ENCODE data around the gene COX19.
"Not testable (repeated sequence)": the region's sequence is repeated elsewhere in the genome, so short reads cannot be mapped to it uniquely, and the experiment has no call there.

COX19 gene

DNA sequence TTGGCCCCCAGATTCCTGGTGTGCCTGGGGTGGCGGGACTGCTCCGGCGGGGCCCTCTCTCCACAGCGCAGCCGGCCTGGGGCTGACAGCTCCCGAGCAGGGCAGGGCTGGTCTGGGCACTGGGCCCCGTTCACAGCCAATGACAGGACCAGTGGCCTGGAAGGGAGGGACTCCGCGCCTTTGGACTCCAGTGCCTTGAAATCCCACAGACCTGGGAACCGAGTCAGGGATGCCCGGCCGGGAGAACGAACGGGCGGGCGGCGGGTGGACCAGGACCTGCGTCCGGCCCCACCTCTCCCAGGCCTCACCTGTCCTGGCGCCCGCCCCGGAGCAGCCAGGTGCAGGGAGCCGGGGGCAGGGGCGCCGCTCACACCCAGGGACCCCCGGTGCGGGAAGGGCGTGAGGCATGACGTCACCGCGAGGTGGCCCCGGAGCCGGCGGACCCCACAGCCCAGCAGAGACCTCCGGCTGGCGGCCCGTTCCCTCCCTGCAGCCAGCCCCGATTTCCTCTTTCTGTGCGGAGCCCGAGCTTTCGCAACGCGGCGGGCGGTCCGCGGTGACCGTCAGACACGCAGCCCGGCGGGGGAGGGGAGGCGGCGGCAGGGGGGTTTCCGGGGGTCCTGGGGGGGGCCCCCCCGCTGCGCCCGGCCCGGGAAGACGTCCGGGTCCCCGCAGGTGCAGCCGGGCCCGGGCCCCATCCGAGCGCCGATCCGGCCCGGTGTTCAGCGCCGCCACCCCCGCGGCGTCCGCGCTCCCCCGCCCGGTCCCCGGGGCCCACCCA, 21.6 kb downstream of the COX19 start:
- H3K9me3 Mint-ChIP-seq: no peaks in the 10 kb centered on the region
- peak; percentile 62 for ATAC-seq
- peak overlapping the region; percentile 61 to 70 for H3K4me3 Mint-ChIP-seq
- H3K27me3 Mint-ChIP-seq: peaks cover 8% of the 10 kb centered on the region
- peaks cover 50% of the 10 kb centered on the region for H3K4me1 Mint-ChIP-seq
- peak overlapping the region in 1 of 2 donors; percentile 27 for H3K27ac Mint-ChIP-seq
- DNase-seq: peak in 1 of 2 donors; percentile 37

DNA sequence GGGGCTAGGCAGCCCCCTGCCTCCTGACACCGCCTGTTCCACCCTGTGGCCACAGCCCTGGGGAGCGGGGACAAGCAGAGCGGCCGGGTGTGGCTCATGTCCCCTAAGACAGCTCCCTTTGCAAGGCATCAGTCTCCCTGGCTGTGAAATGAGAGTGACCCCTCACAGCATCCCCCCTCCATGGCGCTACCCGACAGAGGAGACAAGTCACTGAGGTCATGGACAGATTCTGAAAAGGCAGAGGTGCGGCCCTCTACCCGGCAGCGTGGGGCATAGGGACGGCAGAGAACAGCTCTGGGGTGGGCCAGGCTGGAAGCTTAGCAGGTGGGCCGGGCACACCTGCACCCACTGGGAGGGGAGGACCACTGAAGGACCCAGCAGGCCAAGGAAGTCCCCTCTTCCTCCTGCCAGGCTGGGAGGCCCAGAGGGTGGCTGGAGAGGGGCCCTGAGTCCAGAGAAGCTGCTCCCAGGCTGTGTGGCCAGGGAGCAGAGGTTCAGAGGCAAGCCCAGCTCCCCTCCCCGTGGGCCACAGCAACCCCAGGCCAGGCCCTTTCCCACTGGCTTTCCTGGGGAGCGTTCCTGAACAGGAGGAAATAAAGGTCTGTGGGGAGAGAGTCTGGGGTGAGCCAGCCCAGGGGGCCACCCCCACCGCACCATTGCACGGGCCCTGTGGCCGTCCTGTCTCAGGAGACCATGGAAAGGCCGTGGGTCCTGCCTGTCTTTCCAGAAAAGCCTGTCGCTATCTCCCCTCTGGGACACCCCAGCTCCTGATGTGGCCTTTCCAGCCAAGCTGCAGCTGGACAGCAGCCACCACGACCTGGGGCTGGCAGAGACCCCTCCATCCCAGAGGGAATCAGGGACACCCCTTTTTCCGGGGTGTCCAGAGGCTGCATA, 22.6 kb downstream of the COX19 start:
- Mint-ChIP-seq H3K9me3 (no peaks in the 10 kb centered on the region), H3K4me3 (peak overlapping the region; percentile 39 to 70), H3K4me1 (peaks cover 54% of the 10 kb centered on the region), H3K27ac (peak overlapping the region; percentile 11 to 42), H3K27me3 (peaks cover 8% of the 10 kb centered on the region)
- ATAC-seq (no peak), DNase-seq (no peak)

DNA sequence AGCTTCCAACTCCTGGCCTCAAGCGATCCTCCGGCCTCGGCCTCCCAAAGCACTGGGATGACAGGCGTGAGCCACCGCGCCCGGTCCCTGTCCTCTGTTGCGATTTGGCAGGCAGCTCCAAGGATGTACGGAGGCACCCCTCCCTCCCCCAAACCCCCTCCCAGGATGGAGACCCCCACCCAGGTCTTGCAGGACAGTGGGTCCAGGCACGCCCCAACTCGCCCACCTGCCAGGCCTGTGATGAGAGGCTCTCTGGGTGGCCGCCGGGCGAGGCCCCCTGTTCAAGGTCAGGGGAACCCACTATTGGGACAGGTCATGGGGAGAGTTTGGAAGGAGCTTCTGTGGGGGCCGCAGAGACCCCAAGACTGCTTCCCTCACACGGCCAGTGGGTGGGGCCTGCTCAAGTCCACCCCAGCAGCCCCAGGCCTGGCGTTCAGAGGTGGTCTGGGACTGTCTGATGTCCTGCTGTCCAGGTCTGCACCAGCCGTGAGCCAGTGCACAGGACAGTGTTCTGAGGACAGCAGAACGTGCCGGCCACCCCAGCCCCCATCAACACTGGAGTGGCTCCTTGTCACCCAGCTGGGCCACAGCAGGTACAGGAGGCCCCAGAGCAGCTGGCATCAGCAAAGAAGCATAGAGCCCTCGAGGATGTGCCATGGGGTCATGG, 23.3 kb downstream of the COX19 start:
- Mint-ChIP-seq H3K9me3 (no peaks in the 10 kb centered on the region), H3K4me1 (peaks cover 60% of the 10 kb centered on the region), H3K27ac (peak overlapping the region in 1 of 2 donors; percentile 42), H3K4me3 (peak overlapping the region in 1 of 2 donors; percentile 58), H3K27me3 (peaks cover 8% of the 10 kb centered on the region)
- ATAC-seq: no peak
- no peak for DNase-seq

DNA sequence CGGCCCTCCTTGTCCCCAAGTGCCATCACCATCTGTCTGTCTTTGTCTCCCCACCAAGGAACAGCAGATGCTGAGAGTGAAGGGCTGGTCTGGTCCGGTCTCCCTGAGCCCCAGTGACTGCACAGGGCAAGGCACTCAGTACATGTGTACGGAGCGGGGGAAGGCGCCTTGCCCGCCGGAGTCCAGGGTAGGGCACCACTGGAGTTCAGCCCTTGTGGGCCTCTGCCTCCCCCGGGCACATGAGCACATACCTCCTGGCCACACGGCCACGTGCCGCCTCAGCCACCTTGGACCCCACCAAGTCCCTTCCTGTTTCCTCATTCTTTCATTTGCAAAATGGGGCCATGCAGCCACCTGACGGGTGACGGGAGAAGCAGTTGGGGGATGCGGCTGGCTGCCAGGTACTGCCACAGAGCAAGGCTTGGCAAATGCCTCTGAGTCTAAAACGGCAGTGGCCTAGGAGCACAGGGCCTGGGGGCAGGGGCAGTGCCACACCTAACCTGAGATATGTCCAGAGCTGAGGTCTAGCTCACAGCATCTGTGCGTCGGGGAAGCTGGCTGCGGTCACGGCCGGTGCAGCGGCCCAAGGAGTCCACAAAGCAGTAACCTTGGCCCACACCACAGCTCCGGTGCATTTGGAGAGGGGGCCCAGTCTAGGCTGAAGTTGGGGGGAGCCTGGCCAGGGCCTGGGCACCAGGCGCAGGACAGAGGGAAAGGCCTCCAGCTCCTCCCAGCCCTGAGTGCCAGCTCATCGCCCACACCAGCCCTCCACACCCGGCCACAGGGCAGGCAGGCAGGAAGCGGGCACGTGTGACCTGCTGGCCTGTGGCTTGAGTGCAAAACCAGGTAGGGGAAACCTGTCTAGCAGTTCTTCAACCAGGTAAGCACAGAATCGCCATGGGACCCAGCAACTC, 26.1 kb downstream of the COX19 start:
- Mint-ChIP-seq H3K9me3 (no peaks in the 10 kb centered on the region), H3K27me3 (no peaks in the 10 kb centered on the region), H3K4me1 (peaks cover 58% of the 10 kb centered on the region), H3K4me3 (no peak overlapping the region), H3K27ac (no peak overlapping the region)
- DNase-seq (no peak), ATAC-seq (no peak)

DNA sequence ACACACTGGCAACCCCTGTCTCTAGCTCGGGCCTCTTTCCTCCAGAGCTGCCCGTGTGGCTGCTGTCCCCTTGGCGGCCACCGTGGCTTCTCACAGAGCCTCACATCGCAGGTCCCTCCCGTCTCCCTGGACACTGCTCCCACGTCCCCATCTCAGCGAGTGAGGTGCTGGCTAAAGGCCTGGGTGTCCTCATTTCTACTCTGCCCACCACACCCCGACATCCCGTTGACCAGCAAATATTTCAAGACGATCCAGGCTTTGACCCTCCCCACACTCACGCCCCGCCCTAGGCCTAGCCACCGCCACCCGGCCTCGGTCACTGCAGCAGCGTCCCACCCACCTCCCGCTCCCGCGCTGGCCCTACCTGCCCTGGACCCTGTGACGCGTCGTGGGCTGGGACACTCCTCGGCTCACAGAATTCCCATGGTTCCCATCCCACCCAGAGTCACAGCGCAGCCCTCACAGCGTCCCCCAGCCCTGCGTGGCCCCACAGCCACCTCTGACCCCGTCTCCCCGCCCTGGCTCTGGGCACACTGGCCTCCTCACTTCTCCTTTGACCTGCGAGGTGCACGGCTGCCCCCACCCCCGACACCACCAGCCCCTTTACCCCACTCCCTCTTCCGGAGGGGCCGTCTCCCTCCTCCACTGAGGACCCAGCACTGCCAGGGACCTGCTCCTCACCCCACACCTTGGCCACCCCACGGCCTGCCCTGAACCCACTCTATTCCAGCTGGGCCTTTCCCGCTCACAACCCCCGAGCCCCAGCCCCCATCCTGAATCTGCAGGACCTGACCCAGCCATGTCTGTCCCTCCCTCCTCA, 27.7 kb downstream of the COX19 start:
- ATAC-seq: peak; percentile 32
- H3K27ac Mint-ChIP-seq: no peak overlapping the region
- peaks cover 51% of the 10 kb centered on the region for H3K4me1 Mint-ChIP-seq

DNA sequence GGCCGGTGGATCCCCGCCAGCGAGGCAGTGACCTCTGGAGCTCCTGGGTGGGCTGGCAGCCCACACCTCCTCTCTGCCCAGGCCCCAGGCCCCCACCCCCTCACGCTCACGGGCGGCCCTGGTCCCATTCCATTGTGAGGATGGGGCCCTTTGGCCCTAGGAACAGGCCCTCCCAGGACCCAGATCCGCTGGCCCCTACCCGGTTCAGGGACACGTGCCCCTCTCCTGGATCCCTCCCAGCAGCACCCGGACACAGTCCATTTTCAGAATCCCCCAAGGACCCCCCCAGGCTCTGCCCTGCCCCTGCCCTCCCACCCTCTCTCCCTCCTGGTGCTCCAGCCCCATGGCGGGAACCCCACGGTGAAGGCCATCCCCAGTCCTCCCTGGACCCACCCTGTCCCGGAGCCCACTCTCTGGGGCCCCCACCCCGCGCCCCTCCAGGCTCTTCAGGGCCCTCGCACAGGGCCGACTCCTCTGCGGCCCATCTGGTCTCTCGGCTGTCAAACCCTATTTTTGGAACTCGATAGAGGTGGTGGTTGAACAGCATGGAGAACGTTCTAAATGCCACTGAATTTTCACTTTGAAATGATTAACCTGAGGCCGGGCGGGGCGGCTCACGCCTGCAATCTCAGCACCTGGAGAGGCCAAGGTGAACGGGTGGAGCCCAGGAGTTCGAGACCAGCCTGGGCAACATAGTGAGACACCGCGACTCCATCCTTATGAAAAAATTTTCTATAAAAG, 28.9 kb downstream of the COX19 start:
- peak; percentile 57 for ATAC-seq
- no peak for DNase-seq
- Mint-ChIP-seq H3K9me3 (peaks cover 7 to 9% of the 10 kb centered on the region in 2 donors), H3K4me3 (no peak overlapping the region), H3K27ac (no peak overlapping the region), H3K4me1 (peaks cover 52% of the 10 kb centered on the region), H3K27me3 (no peaks in the 10 kb centered on the region)

More for the DNA sequence above, 27.7 kb downstream of the COX19 start:
- no peaks in the 10 kb centered on the region for H3K27me3 Mint-ChIP-seq
- no peak for DNase-seq
- H3K4me3 Mint-ChIP-seq: no peak overlapping the region
- H3K9me3 Mint-ChIP-seq: no peaks in the 10 kb centered on the region

DNA sequence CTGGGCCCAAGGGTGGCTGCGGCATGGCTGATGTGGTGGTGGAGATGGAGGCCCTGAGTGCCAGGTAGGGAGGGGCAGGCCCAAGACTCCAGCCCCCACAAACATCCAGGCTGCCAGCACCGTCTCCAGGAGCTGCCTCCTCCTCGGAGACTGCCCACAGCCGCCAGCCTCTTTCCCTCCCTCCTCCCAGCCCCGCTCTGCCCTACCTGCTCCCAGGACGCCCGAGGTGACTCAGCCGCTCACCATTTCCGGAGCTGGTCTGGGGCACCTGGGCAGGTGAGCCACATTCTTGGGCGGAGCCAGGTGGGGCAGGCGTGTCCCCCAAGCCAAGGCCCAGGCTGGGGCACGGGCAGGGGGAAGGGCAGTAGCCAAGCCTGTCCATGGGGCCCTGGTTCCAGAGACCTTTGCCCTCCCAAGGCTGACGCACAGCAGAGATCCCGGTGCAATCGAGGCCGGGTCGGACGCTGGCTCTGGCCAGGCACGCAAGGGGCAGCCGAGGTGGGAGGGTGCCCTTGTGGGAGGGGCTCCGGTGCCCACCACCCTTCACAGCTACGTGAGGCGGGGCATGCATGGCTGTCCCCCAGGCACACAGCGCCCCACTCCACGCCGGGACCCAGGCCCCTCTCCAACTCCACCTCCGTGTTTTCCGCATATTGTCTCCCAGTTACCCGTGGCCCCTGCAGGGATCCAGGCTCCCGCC, 29.6 kb downstream of the COX19 start:
- H3K9me3 Mint-ChIP-seq: peaks cover 7 to 16% of the 10 kb centered on the region in 2 donors
- no peak overlapping the region for H3K27ac Mint-ChIP-seq
- H3K27me3 Mint-ChIP-seq: no peaks in the 10 kb centered on the region
- peaks cover 52% of the 10 kb centered on the region for H3K4me1 Mint-ChIP-seq
- DNase-seq (no peak), ATAC-seq (peak; percentile 25)
- H3K4me3 Mint-ChIP-seq: no peak overlapping the region

DNA sequence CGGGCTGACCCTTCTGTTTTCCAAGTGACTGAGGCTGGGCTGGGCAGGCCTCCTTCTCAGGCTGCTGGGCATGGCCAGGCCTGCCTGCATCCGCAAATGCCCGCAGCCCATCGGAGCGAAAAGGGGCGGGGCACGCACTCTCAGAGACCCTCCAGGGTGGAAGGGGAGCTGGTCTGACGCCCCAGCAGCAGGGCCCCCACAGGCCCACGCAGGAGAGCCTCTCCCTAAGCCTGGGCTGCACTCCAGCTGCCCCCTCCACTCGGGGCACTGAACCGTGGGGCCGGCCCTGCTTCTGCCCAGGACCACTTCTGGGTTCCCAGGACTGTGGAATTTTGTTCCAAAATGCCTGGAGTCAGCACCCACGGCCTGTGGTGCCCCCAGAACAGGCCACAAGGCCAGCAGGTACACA, 30.2 kb downstream of the COX19 start:
- no peak for DNase-seq
- ATAC-seq: no peak
- no peak overlapping the region for H3K4me3 Mint-ChIP-seq
- peaks cover 52% of the 10 kb centered on the region for H3K4me1 Mint-ChIP-seq
- H3K27ac Mint-ChIP-seq: no peak overlapping the region
- peaks cover 7 to 21% of the 10 kb centered on the region in 2 donors for H3K9me3 Mint-ChIP-seq
- no peaks in the 10 kb centered on the region for H3K27me3 Mint-ChIP-seq

DNA sequence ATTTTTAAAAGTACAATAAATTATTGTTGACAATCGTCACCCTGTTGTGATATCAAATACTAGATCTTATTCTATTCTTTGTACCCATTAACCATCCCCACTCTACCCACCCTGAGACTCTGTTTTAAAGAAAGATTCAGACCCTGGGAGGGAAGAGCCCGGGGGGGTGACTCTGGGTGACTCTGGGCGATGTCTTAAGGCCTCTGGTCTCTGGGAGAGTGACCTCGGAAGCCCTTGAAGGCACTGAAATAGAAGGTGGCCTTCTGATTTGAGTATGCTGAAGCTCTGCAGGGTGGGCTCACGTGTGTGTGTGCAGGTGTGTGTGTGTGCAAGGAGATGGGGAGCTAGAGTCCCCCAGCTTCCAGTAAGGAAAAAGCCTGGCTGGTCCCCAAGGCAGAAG, 30.6 kb downstream of the COX19 start:
- Mint-ChIP-seq H3K9me3 (peaks cover 7 to 25% of the 10 kb centered on the region in 2 donors), H3K27me3 (no peaks in the 10 kb centered on the region), H3K27ac (peak overlapping the region in 1 of 2 donors; percentile 16), H3K4me3 (no peak overlapping the region), H3K4me1 (peaks cover 52% of the 10 kb centered on the region)
- ATAC-seq (no peak), DNase-seq (no peak)

DNA sequence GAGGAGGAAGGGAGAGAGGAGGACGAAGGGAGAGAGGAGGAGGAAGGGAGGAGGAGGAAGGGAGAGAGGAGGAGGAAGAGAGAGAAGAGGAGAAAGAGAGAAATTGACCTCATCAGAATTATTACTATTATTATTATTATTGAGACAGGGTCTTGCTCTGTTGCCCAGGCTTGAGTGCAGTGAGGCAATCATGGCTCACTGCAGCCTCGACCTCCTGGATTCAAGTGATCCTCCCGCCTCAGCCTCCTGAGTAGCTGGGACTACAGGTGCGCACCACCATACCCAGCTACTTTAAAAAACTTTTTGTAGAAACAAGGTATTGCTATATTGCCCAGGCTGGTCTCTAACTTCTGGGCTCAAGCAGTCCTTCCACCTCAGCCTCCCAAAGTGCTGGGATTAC, 31.6 kb downstream of the COX19 start:
- H3K27ac Mint-ChIP-seq, H3K4me3 Mint-ChIP-seq, H3K27me3 Mint-ChIP-seq, DNase-seq, ATAC-seq: not testable (repeated sequence)
- H3K4me1 Mint-ChIP-seq: peaks cover 47% of the 10 kb centered on the region
- peaks cover 7 to 27% of the 10 kb centered on the region in 2 donors for H3K9me3 Mint-ChIP-seq

DNA sequence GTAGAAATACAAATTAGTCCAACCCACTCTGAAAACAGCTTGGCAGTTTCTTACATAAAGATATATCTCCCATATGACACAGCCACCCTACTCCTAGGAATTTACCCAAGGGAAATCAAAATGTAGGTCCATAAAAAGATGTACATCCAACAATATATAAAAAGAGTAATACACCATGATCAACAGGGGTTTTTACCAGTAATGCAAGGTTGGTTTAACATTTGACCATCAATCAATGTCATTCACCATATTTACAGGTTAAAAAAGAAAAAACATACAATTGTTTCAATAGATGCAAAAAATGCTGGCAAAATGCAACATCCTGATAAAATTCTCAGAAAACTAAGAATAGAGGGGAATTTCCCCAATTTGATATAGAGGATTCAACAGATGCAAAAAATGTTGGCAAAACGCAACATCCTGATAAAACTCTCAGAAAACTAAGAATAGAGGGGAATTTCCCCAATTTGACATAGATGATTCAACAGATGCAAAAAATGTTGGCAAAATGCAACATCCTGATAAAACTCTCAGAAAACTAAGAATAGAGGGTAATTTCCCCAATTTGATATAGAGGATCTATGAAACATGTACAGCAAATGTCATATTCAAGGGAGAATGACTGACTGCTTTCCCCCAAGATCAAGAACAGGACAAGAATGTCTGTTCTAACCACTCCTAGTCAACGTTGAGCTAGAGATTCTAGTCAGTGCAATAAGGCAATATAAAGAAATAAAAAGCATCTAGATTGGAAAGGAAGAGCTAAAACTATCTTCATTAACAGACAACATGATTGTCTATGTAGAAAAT, 34.5 kb downstream of the COX19 start:
- no peak for DNase-seq
- Mint-ChIP-seq H3K27me3 (no peaks in the 10 kb centered on the region), H3K4me1 (peaks cover 60% of the 10 kb centered on the region), H3K4me3 (peak overlapping the region in 1 of 2 donors; percentile 73), H3K9me3 (peaks cover 7 to 27% of the 10 kb centered on the region in 2 donors), H3K27ac (peak overlapping the region; percentile 60 to 99)
- ATAC-seq: peak; percentile 34

DNA sequence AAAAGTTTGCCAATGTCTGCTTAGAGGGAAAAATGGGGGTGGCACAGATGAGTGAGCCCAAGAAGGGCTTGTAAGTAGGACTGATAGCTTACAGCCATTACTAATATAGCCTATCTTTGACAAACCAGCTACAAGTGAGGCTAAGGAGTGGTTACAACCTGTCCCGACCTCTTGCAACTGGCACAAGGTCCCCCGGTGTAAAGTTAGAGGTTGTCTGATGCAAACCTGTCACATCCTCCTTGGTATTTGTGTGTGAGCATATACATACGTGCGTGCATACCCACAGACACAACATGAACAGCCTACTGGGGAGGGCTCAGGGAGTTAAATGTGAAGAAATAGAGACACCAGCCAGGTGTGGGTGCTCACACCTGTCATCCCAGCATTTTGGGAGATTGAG, 35.5 kb downstream of the COX19 start:
- no peak overlapping the region for H3K4me3 Mint-ChIP-seq
- DNase-seq (no peak), ATAC-seq (no peak)
- H3K4me1 Mint-ChIP-seq: peaks cover 60% of the 10 kb centered on the region
- peaks cover 7 to 27% of the 10 kb centered on the region in 2 donors for H3K9me3 Mint-ChIP-seq
- no peaks in the 10 kb centered on the region for H3K27me3 Mint-ChIP-seq
- peak overlapping the region in 1 of 2 donors; percentile 99 for H3K27ac Mint-ChIP-seq
